ENCODE measurements around the gene PCSK2.

DNA sequence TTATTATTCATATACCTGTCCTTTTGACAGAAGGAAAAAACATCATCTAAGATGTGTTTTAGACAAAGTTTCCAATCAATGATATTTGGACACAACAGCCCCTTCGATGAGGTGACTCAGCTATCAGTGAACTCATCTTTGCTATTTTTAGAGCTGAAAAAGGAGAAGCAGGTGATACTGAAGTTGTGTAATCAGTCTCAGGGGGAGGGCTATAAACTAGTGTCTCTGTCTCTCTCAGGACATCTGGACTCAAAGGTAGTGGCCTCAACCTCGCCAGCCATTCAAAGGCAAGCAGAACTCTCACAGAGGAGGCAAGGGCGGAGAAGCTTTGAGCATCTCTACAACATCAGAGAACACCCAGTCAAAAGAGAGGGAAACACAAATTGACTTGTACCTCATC, 168.9 kb downstream of the PCSK2 start:
- TF ChIP-seq, protein P1, sequence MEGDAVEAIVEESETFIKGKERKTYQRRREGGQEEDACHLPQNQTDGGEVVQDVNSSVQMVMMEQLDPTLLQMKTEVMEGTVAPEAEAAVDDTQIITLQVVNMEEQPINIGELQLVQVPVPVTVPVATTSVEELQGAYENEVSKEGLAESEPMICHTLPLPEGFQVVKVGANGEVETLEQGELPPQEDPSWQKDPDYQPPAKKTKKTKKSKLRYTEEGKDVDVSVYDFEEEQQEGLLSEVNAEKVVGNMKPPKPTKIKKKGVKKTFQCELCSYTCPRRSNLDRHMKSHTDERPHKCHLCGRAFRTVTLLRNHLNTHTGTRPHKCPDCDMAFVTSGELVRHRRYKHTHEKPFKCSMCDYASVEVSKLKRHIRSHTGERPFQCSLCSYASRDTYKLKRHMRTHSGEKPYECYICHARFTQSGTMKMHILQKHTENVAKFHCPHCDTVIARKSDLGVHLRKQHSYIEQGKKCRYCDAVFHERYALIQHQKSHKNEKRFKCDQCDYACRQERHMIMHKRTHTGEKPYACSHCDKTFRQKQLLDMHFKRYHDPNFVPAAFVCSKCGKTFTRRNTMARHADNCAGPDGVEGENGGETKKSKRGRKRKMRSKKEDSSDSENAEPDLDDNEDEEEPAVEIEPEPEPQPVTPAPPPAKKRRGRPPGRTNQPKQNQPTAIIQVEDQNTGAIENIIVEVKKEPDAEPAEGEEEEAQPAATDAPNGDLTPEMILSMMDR (IDR thresholded peaks at IDR 0.05), result no peak
- no peak for TF ChIP-seq POLR2A (IDR thresholded peaks at IDR 0.05)

Measured in lower leg skin (tissue), 3 donors.